Thymus (tissue), 11 donors: Measurements from ENCODE around the gene RSPH6A. TPM values are rescaled to one million over a fixed set of nuclear protein-coding genes. Genes with fewer than 3 reads are reported as not detected.

Experiments
- DNase-seq, 9 donors: peaks; one replicate each; pipeline ENCODE4 v3.0.0-alpha.2; 2013; ENCODE audit warnings: low spot score in 9 of 9, low read depth in 6 of 9, missing footprints in 1 of 9
- H3K27ac ChIP-seq, 2 donors: one replicate each; pipeline ENCODE4 v1.5.1; 2013; ENCODE audit warnings: control low read depth in 1 of 2, low read depth in 1 of 2, low read length in 1 of 2, mild to moderate bottlenecking in 1 of 2, moderate library complexity in 1 of 2
- H3K27me3 ChIP-seq, 2 donors: one replicate each; pipeline ENCODE4 v1.5.1; 2013; ENCODE audit warnings: low read length in 1 of 2; ENCODE audit not compliant: control insufficient read depth in 2 of 2, insufficient read depth in 1 of 2
- H3K36me3 ChIP-seq, 2 donors: one replicate each; pipeline ENCODE4 v1.5.1; 2013; ENCODE audit warnings: low read length in 1 of 2, mild to moderate bottlenecking in 1 of 2, moderate library complexity in 1 of 2; ENCODE audit not compliant: control insufficient read depth in 2 of 2, insufficient read depth in 2 of 2
- H3K4me1 ChIP-seq, 2 donors: one replicate each; pipeline ENCODE4 v1.5.1; 2013; ENCODE audit warnings: low read length in 2 of 2; ENCODE audit not compliant: control insufficient read depth in 2 of 2, insufficient read depth in 2 of 2
- H3K4me3 ChIP-seq, 2 donors: one replicate each; pipeline ENCODE4 v1.5.1; 2013; ENCODE audit warnings: low read length in 2 of 2, control low read depth in 1 of 2, mild to moderate bottlenecking in 1 of 2
- H3K9me3 ChIP-seq, 2 donors: one replicate each; pipeline ENCODE4 v1.5.1; 2013; ENCODE audit warnings: low read length in 1 of 2, mild to moderate bottlenecking in 1 of 2; ENCODE audit not compliant: control insufficient read depth in 2 of 2, insufficient read depth in 1 of 2
- WGBS: extraction: QIAGEN DNeasy Blood & Tissue Kit; methylation state at CpG from one replicate; pipeline ENCODE4 v1.1.7; 2013; 5-methylcytosine and 5-hydroxymethylcytosine counted together
- polyA plus RNA-seq: library from polyadenylated mRNA; stranded (reverse); fragments of 200-250 nt; gene quantifications from one replicate; pipeline ENCODE4 v1.2.3, GENCODE V29; 2013
- total RNA-seq: library from RNA; stranded (reverse); fragments of 120-200 nt; gene quantifications from one replicate; pipeline ENCODE4 v1.2.4, GENCODE V29; 2013
- donor health status: healthy.

The RSPH6A gene
- total and polyA plus RNA-seq, 2 donors = 0.14 TPM; not detected in 1

DNA sequence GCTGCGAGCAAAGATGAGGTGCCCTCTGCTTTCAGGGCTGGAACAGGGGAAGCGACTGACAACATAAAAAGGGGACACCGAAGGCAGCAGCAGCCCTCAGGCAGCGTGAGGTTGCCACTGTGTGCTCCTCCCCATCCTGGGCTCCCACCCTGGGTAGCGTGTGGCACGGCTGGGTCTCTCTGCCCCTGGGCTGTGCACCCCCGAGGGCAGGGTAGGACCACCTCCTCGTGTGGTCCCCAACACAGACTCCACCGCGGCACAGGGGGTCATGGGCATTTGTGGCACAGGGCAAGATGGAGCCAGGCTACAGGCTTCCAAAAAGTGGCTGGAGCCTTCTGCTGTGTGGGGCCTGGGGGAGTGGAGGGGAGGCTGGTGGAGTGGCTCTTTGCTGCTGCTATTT is 6.5 kb upstream of the RSPH6A start:
- DNase-seq = no peak
- Histone ChIP-seq H3K4me1 (peaks cover 0 to 8% of the 10 kb centered on the region in 2 donors), H3K27me3 (peaks cover 0 to 2% of the 10 kb centered on the region in 2 donors), H3K9me3 (no peaks in the 10 kb centered on the region), H3K27ac (no peak overlapping the region), H3K4me3 (no peak overlapping the region), H3K36me3 (peaks cover 61 to 68% of the 10 kb centered on the region in 2 donors)
- WGBS = 90% methylated on average over 10 of the region's 10 CpGs

DNA sequence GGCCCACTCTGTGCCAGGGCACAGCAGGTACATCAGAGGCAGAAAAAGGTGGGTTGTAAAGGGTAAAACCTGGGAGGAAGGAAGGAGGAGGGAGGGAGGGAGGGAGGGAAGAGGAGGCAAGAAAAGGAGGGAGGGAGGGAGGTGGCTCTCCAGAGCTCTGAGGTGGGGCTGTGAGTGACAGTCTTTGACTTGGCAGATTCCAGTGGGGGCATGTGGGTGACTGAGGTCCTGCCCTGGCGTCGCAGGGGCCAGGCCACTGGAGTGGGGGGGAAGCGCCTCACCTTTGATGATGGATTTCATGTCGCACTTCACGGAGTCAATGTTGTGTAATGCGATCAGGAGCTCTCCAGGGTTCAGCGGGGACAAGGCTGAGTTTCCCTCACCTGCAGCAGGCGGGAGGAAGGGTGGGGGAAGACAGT is 6.0 kb upstream of the RSPH6A start:
- H3K36me3 ChIP-seq = peaks cover 56 to 63% of the 10 kb centered on the region in 2 donors
- no peaks in the 10 kb centered on the region for H3K9me3 ChIP-seq
- H3K27me3 ChIP-seq = peaks cover 0 to 6% of the 10 kb centered on the region in 2 donors
- H3K27ac ChIP-seq = no peak overlapping the region
- WGBS = 93% methylated on average over 8 of the region's 8 CpGs
- H3K4me1 ChIP-seq = peaks cover 0 to 9% of the 10 kb centered on the region in 2 donors
- no peak overlapping the region for H3K4me3 ChIP-seq
- no peak for DNase-seq

DNA sequence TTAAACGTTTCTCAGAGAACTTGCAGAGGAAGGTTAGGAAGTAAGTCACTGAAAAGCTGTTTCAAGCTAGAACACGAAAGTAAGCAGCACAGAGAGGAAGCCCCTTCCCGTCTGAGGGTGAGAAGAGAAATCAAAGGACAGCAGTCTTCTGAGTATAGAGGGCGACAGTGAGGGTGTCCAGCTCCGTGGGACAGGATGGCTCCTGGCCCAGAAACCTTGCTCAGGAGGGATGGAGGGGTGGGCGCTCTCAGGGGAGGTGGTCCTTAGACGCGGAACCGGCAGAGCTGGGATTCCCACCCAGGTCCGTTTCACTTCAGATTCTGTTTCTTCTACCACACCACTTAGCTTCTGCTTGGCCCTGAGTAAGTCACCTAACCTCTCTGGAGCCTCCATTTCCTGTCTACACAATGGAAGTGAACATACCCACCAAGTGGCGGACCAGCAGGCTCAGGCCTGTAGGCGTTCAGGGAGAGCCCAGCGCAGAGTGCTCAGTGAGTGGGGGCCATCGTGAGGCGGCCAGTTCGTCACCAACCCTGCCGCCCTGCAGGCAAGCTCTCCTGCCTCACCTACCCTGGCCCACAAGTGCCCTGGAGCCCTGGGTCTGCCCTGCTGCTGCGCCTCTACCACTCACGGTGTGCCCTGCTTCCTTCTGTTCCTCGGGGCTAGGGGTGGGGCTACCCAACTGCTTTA is 5.5 kb upstream of the RSPH6A start:
- Histone ChIP-seq H3K4me3 (no peak overlapping the region), H3K9me3 (no peaks in the 10 kb centered on the region), H3K36me3 (peaks cover 51 to 58% of the 10 kb centered on the region in 2 donors), H3K4me1 (peaks cover 0 to 14% of the 10 kb centered on the region in 2 donors), H3K27ac (no peak overlapping the region), H3K27me3 (peaks cover 0 to 12% of the 10 kb centered on the region in 2 donors)
- no peak for DNase-seq
- WGBS = 89% methylated on average over 20 of the region's 20 CpGs

DNA sequence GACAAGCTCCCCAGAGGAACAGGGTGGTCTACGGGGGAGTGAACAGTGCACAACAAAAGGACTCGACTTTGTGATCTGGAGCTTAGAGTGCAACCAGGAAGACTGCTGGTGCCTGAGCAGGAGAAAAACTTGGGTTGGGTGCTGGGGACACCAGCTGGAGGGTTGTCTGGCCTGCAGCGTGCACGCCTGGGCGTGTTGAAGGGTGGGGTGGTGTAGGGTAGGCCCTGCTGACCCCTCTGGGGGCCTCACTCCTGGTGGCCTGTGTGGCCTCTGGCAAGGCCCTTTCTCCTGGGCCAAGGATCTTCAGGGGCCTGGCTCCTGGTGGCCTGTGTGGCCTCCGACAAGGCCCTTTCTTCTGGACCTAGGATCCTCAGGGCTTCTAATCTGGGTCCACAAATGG is 4.7 kb upstream of the RSPH6A start:
- Histone ChIP-seq H3K4me3 (no peak overlapping the region), H3K27ac (no peak overlapping the region), H3K27me3 (peaks cover 0 to 20% of the 10 kb centered on the region in 2 donors), H3K36me3 (peaks cover 43 to 51% of the 10 kb centered on the region in 2 donors), H3K9me3 (no peaks in the 10 kb centered on the region), H3K4me1 (peaks cover 0 to 21% of the 10 kb centered on the region in 2 donors)
- no peak for DNase-seq
- 97% methylated on average over 6 of the region's 6 CpGs for WGBS

DNA sequence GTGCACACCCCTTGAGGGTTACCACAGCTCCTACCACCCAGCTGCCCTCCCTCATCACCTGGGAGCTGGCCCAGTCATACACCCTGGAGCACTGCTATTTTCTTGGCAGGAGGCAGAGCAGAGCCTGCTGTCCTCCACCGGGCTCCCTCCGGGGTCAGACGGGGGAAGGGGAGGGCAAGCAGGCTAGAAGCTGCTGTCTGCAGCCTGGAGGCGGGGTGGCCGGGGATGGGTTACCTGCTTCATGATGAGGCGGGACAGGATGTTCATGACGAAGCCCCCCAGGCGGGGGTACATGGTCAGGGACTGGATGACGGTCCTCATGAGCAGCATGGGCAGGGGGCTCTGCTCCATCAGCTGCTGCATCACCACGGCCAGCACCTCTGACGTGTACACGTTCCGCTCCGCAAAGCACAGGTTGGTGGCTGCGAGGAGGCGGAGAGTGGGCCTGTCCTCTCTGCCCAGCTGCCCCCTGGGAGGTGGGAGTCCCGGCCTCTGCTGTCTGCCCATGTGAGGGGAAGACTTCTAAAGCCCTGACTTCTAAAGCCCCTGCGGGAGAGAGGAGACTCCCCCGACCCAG is 2.7 kb upstream of the RSPH6A start:
- Histone ChIP-seq H3K4me1 (peaks cover 0 to 23% of the 10 kb centered on the region in 2 donors), H3K27me3 (peaks cover 2 to 26% of the 10 kb centered on the region in 2 donors), H3K36me3 (peaks cover 25 to 34% of the 10 kb centered on the region in 2 donors), H3K4me3 (no peak overlapping the region), H3K27ac (no peak overlapping the region), H3K9me3 (no peaks in the 10 kb centered on the region)
- DNase-seq = no peak
- WGBS = 95% methylated on average over 19 of the region's 19 CpGs

DNA sequence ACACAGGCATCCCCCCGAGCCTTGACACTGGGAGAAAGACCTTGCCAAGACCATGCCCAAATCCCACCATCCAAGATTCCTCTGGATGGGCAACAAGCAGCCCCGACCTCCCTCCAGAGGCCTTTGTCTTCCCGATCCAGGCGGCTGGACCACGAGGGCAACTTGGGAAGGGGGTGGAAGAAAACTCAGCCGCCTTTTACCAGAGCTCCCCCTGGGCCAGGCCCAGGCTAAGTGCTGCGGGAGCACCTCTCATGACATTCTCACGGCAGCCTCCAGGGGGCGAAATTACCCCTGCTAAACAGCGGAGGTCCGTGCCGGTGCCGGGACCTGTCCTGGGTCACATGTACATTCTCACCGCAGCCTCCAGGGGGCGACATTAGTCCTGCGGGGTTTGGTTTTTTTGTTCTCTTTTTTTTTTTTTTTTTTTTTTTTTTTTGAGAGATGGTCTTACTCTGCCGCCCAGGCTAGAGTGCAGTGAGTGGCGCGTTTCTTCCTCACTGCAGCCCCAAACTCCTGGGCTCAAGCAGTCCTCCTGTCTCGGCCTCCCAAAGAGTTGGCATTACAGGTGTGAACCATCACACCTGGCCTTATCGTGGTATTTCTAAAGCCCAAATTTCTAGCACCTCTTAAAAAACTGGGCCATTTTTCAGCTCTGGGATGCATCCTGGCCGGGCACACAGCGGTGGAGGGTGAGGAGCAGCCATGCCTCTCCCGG is 2.1 kb upstream of the RSPH6A start:
- peak; percentile 85 to 98 (median 92) for DNase-seq
- WGBS = 21% methylated on average over 24 of the region's 24 CpGs
- Histone ChIP-seq H3K36me3 (peaks cover 19 to 29% of the 10 kb centered on the region in 2 donors), H3K4me3 (no peak overlapping the region), H3K9me3 (no peaks in the 10 kb centered on the region), H3K27me3 (peaks cover 2 to 26% of the 10 kb centered on the region in 2 donors), H3K27ac (no peak overlapping the region), H3K4me1 (peaks cover 0 to 23% of the 10 kb centered on the region in 2 donors)

DNA sequence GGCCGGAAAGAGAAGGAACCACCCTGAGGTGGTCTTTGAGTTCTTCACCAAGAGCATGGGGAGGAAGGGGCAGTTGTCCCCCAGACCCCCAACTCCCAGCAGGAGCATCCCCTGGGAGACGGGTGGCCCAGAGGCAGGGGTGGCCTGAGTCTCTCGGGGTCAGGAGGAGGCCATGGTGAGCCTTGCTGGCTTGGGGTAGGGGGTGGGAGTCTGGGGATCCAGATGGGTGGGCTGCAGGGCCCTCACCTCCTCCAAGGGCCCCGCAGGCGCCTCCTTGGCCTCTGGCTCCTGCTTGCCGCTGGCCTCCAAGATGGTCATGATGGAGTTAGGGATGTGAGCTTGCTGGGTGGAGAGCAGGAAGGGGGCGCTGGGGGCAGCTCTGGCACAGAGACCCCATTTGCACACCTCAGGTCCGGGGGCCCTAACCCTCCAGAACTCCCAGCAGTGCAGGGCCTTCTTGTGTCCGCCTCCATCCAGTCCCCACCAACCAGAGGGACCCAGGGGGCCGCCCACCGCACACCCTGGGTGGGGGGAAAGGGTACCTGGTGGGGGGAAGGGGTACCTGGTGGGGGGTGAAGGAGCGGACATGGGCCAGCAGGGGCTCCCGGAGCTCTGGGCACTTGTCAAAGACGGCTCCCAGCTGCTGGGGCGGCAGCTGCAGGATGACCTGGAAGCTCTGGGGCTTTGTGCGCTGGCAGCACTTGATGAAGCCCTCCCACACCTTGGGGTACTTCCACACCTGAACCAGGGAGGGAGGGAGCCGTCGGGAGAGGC is 1.3 kb upstream of the RSPH6A start:
- Histone ChIP-seq H3K4me1 (peaks cover 0 to 23% of the 10 kb centered on the region in 2 donors), H3K36me3 (peaks cover 14 to 25% of the 10 kb centered on the region in 2 donors), H3K4me3 (no peak overlapping the region), H3K9me3 (no peaks in the 10 kb centered on the region), H3K27me3 (peaks cover 2 to 26% of the 10 kb centered on the region in 2 donors), H3K27ac (no peak overlapping the region)
- no peak for DNase-seq
- WGBS = 91% methylated on average over 18 of the region's 18 CpGs

DNA sequence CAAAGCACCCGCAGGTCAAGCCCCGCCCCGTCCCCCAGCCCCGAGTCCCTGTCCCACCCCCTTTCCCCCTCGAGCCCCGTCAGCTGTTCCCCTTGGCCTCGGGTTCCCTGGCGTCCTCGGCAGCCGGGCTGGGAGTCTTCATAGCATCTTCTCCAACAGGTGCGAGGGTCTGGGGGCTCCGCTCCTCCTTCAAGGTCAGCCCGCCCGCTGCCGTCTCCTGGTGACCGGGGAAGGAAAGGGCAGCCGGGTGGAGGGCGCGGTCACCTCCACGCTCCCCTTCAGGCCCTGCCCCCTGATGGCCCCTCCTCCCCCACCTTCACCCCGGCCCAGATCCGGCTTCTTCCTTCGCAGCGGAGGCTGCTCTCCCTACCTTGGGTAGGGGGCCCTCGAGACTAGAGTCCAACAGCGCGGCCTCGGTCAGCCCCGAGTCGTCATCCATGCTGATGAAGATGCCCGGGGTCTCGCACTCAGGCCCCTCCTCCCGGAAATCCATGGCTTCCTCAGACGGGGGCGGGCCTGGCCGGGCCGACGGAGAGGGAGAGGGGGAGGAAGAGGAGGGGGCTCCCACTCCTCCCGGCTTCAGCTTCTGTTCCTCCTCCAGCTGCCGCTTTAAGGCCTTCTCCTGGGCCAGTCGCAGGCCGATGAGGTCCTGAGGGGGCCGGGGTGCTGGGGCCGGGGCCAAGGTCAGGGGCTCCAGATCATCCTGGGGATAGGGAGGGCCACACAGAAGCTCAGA is 541 bp upstream of the RSPH6A start:
- Histone ChIP-seq H3K9me3 (no peaks in the 10 kb centered on the region), H3K27me3 (peaks cover 2 to 26% of the 10 kb centered on the region in 2 donors), H3K4me3 (peak overlapping the region; percentile 24 to 46), H3K27ac (no peak overlapping the region), H3K4me1 (peaks cover 0 to 23% of the 10 kb centered on the region in 2 donors), H3K36me3 (peaks cover 6 to 19% of the 10 kb centered on the region in 2 donors)
- WGBS = 7% methylated on average over 44 of the region's 44 CpGs
- peak in 1 of 9 donors; percentile 39 for DNase-seq
